Ishikawa (cell line): ENCODE data around the gene FAM168A.

Experiments used
- CEBPB ChIP-seq: IDR thresholded peaks from 2 replicates; pipeline ENCODE4 v1.6.1; 2012
- CREB1 ChIP-seq: IDR thresholded peaks from 2 replicates; pipeline ENCODE4 v1.6.1; 2012; ENCODE audit warnings: low read depth
- EGR1 ChIP-seq: IDR thresholded peaks from 2 replicates; pipeline ENCODE4 v1.6.1; 2012
- EP300 ChIP-seq: IDR thresholded peaks from 2 replicates; pipeline ENCODE4 v1.6.1; 2012; ENCODE audit warnings: borderline replicate concordance
- FOXM1 ChIP-seq: IDR thresholded peaks from 2 replicates; pipeline ENCODE4 v1.6.1; 2012; ENCODE audit warnings: low read depth, borderline replicate concordance
- MAX ChIP-seq: IDR thresholded peaks from 2 replicates; pipeline ENCODE4 v1.6.1; 2012
- NFIC ChIP-seq: IDR thresholded peaks from 2 replicates; pipeline ENCODE4 v1.6.1; 2012
- RAD21 ChIP-seq: IDR thresholded peaks from 2 replicates; pipeline ENCODE4 v1.6.1; 2012; ENCODE audit warnings: low read depth
- REST ChIP-seq: IDR thresholded peaks from 2 replicates; pipeline ENCODE4 v1.6.1; 2012; ENCODE audit warnings: low read depth, mild to moderate bottlenecking
- TAF1 ChIP-seq: IDR thresholded peaks from 2 replicates; pipeline ENCODE4 v1.6.1; 2012; ENCODE audit warnings: low read depth, mild to moderate bottlenecking
- TCF12 ChIP-seq: IDR thresholded peaks from 2 replicates; pipeline ENCODE4 v1.6.1; 2012; ENCODE audit warnings: low read depth
- TEAD4 ChIP-seq: IDR thresholded peaks from 2 replicates; pipeline ENCODE4 v1.6.1; 2012
- USF1 ChIP-seq: IDR thresholded peaks from 2 replicates; pipeline ENCODE4 v1.6.1; 2012
- YY1 ChIP-seq: IDR thresholded peaks from 2 replicates; pipeline ENCODE4 v1.6.1; 2012; ENCODE audit warnings: low read depth
- ZBTB7A ChIP-seq: IDR thresholded peaks from 2 replicates; pipeline ENCODE4 v1.6.1; 2012; ENCODE audit warnings: low read depth

FAM168A gene

GRCh38 chr11:73612601-73613140 is 14.8 kb upstream of the FAM168A start:
- TF ChIP-seq YY1: no peak
- TF ChIP-seq RAD21: no peak
- TF ChIP-seq TCF12: no peak
- TF ChIP-seq CREB1: no peak
- no peak for TF ChIP-seq TAF1
- no peak for TF ChIP-seq REST

DNA sequence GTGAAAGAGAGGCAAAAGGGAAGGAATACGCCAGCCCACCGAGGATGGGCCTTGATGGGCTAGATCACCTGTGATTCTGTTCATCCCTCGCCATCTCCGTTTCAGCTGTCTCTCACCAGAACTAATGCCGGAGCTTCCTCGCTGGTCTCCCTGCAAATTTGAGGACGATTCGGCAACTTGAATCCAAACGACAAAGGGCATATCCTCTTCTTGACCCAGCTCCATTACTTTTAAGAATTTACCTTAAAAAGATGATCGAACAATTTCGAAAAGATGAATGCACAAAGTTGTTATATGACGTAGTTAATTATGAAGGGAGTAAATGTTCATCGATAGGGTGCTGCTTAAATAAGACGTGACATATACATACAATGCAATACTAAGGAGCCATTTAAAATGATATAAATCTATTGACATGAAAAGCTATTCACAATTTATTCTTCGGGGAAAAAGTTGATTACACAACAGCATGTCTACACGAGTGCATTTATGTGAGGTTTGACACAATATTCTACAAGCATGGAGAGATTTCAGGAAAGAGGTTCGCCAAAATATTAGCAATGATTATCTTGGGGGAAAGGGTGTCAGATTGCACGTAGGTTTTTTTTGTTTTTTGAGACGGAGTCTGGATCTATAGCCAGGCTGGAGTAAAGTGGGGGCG is 937 bp upstream of the FAM168A start:
- TF ChIP-seq CREB1 (no peak), MAX (no peak), REST (no peak), EP300 (no peak), ZBTB7A (no peak), USF1 (no peak), RAD21 (no peak)

DNA sequence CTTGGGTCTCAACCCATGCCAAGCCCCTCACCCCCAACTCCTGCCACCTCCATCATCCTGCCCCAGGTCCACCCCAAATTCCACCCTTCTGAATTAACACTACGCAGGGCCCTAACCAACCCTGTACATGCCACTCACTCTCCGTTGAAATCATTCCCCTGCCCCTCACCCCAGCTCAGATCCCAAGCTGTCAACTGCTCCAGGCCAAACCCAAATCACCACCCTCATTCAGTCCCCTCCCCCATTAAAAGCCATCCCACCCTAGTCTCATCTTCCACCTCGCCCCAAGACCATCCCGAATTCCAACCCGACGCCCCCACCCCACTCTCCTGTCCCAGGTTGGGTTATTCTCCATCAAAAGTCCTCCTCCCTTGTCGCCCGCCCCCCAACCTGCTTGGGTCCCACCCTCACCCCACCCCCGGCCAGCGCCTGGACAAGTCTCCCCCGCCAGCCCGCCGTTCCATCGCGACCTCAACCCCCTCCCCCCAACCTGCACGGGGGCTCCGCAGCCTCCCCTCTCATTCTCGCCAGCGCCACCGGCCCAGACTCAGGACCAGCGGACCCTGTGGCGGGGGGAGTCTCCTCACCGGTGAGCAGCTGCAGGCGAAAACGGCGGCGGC is 466 bp downstream of the FAM168A start:
- TF ChIP-seq CREB1 (no peak), NFIC (no peak)

DNA sequence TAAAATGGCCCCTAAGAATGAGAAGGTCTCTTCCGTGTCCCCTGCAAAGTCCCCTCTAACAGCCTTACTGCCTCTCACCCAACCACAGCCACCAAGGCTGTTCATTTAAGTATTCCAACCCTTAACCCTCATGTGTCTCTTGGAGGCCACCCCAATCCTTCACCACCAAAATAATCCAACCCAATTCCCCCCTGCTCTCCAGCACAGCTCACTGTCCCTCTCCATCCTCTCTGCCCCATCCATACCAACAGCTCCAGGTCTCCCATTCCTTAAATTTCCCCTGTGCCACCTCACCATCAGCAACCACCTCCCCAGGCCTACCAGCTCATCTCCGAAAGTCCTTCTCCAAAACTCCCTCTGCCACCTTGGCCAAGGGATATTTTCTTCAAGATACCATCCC is 1.4 kb downstream of the FAM168A start:
- TF ChIP-seq EGR1 (no peak), CREB1 (no peak), NFIC (no peak), CEBPB (no peak), USF1 (no peak)

GRCh38 chr11:73592640-73593039 is 5.3 kb downstream of the FAM168A start:
- no peak for TF ChIP-seq TEAD4
- no peak for TF ChIP-seq FOXM1
- TF ChIP-seq ZBTB7A: no peak
- no peak for TF ChIP-seq CEBPB
- TF ChIP-seq TAF1: no peak
- no peak for TF ChIP-seq RAD21
- TF ChIP-seq TCF12: no peak
- TF ChIP-seq NFIC: no peak
- no peak for TF ChIP-seq EGR1
- TF ChIP-seq REST: no peak
- no peak for TF ChIP-seq CREB1
- no peak for TF ChIP-seq YY1
